ENCODE measurements around the gene ATP2B3. TPM values are rescaled to one million over a fixed set of nuclear protein-coding genes. Genes with fewer than 3 reads are reported as not detected.
A peak's percentile ranks its signal among the peaks of the same experiment; 100 is the strongest.

ATP2B3 gene
- total and polyA plus RNA-seq, 2 donors (not counting 3 experiments of a cell fraction or from before 2014, with no cell fraction given), result 0.01 to 0.07 TPM

DNA sequence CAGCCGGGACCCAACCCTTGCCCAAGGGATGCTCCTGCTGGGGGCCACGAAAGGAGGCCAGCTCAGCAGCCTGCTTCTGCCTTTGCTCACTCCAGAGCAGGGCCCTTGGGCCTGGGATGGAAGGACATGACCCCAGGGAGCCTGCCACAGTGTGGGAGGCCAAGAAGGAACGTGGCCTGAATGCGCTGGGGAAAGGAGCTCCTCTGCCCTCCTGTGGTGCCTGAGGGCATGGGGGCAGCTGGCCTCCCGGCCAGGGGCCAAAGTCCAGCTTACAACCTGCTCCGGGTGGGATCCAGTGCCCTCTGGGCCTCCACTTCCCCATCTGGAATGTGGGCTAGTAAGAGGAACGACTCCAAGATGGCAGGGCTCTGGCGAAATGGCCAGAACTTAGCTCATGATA, 2.0 kb upstream of the ATP2B3 start:
- no peak overlapping the region for H3K4me2 ChIP-seq (ENCODE audit: insufficient read depth, low read length)
- BruUV-seq (replicated peaks), result no TSS peak
- H3K27me3 ChIP-seq (ENCODE audit: control insufficient read depth in 2 of 2, insufficient read depth in 2 of 2, low read length in 2 of 2), result peaks cover 16 to 19% of the 10 kb centered on the region in 2 experiments
- TF ChIP-seq POLR2A (IDR thresholded peaks at IDR 0.05; ENCODE audit: low read depth, low read length) (no peak), CTCF (IDR thresholded peaks at IDR 0.05; ENCODE audit: extremely low read depth in 1 of 2, insufficient read depth in 1 of 2, low read depth in 1 of 2, low read length in 2 of 2) (no peak), GATA2 (IDR thresholded peaks at IDR 0.05; ENCODE audit: insufficient read depth, insufficient read length, low read depth, low read length) (no peak), MYC (IDR thresholded peaks at IDR 0.05; ENCODE audit: low read depth, low read length) (no peak)
- H2AFZ ChIP-seq (ENCODE audit: low read depth, low read length), result no peak overlapping the region
- H3K9me3 ChIP-seq (replicated peaks; ENCODE audit: control insufficient read depth, insufficient read depth, low read length), result no peaks in the 10 kb centered on the region
- H3K4me1 ChIP-seq (ENCODE audit: control insufficient read depth, extremely low read depth, insufficient read depth, low read length), result no peaks in the 10 kb centered on the region
- no peaks in the 10 kb centered on the region for H3K79me2 ChIP-seq (ENCODE audit: control insufficient read depth, insufficient read depth, low read length)
- DNase-seq (ENCODE audit: low read depth, low spot score) (no peak), FAIRE-seq (no peak)
- no peaks in the 10 kb centered on the region for H3K9me1 ChIP-seq (replicated peaks; ENCODE audit: control insufficient read depth, extremely low read depth, insufficient read depth, low read length)
- H3K27ac ChIP-seq (ENCODE audit: insufficient read depth, low read depth, low read length), result no peak overlapping the region
- ChIA-PET CTCF (interaction anchor here (0.6 to 0.8 kb wide), 2 partner anchors 45 to 54 kb away, joined by 3 to 4 read pairs; no protein-coding TSS in a partner anchor), POLR2A (no interaction called here)
- no peaks in the 10 kb centered on the region for H3K36me3 ChIP-seq (ENCODE audit: control insufficient read depth in 2 of 2, extremely low read depth in 1 of 2, insufficient read depth in 2 of 2, low read length in 2 of 2)
- H3K9ac ChIP-seq (replicated peaks; ENCODE audit: extremely low read depth, insufficient read depth, low read length), result no peak overlapping the region
- dilution Hi-C loops (cut with MboI; ENCODE audit: extremely low pct_ligation_motif_present, low sequenced_read_pairs) (no loop called here), intact Hi-C loops (cut with micrococcal nuclease) (no loop called here)
- no peaks in the 10 kb centered on the region for H4K20me1 ChIP-seq (replicated peaks; ENCODE audit: control insufficient read depth, extremely low read depth, insufficient read depth, low read length)
- H3K4me3 ChIP-seq (replicated peaks in 1 of 3; ENCODE audit: insufficient read depth in 1 of 3, low read depth in 1 of 3, low read length in 3 of 3), result no peak overlapping the region

DNA sequence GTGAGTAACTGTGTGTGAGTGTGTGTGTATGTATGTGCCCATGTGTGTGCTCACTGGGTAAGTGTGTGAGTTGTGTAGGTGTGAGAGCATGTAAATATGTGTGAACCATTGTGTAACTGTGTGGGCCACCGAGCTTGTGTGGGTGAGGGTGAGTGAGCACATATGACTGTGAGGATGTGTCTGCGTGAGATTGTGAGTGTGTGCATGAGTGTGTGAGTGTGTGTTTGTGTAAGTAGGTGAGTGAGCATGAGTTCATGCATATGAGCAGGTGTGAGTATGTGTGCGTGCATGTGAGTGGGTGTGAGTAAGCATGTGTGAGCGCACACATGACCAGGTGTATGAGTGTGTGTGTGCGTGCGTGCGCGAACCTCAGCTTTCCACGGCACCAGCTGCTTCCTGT, 1.4 kb upstream of the ATP2B3 start:
- no peaks in the 10 kb centered on the region for H3K9me3 ChIP-seq (replicated peaks; ENCODE audit: control insufficient read depth, insufficient read depth, low read length)
- POLR2A ChIA-PET, result no interaction called here
- no TSS peak for BruUV-seq (replicated peaks)
- H3K9ac ChIP-seq (replicated peaks; ENCODE audit: extremely low read depth, insufficient read depth, low read length), result no peak overlapping the region
- TF ChIP-seq JUN (IDR thresholded peaks at IDR 0.05; ENCODE audit: borderline replicate concordance, insufficient read depth, insufficient read length, low read depth), result no peak
- TF ChIP-seq POLR2AphosphoS5 (IDR thresholded peaks at IDR 0.05; ENCODE audit: insufficient read depth, low read depth, low read length), result peak; percentile 39
- peaks cover 17 to 19% of the 10 kb centered on the region in 2 experiments for H3K27me3 ChIP-seq (ENCODE audit: control insufficient read depth in 2 of 2, insufficient read depth in 2 of 2, low read length in 2 of 2)
- no peaks in the 10 kb centered on the region for H3K4me1 ChIP-seq (ENCODE audit: control insufficient read depth, extremely low read depth, insufficient read depth, low read length)
- H3K36me3 ChIP-seq (ENCODE audit: control insufficient read depth in 2 of 2, extremely low read depth in 1 of 2, insufficient read depth in 2 of 2, low read length in 2 of 2), result no peaks in the 10 kb centered on the region
- no peaks in the 10 kb centered on the region for H4K20me1 ChIP-seq (replicated peaks; ENCODE audit: control insufficient read depth, extremely low read depth, insufficient read depth, low read length)
- H3K79me2 ChIP-seq (ENCODE audit: control insufficient read depth, insufficient read depth, low read length), result no peaks in the 10 kb centered on the region
- H3K9me1 ChIP-seq (replicated peaks; ENCODE audit: control insufficient read depth, extremely low read depth, insufficient read depth, low read length), result no peaks in the 10 kb centered on the region
- DNase-seq (ENCODE audit: low read depth, low spot score) (no peak), FAIRE-seq (no peak)
- CTCF ChIA-PET, result interaction anchor here (0.8 kb wide), 1 partner anchor 55 kb away, joined by 4 read pairs; no protein-coding TSS in a partner anchor
- no peak overlapping the region for H3K4me2 ChIP-seq (ENCODE audit: insufficient read depth, low read length)
- H2AFZ ChIP-seq (ENCODE audit: low read depth, low read length), result no peak overlapping the region
- dilution Hi-C loops (cut with MboI; ENCODE audit: extremely low pct_ligation_motif_present, low sequenced_read_pairs), result no loop called here
- no peak overlapping the region for H3K27ac ChIP-seq (ENCODE audit: insufficient read depth, low read depth, low read length)
- intact Hi-C loops (cut with micrococcal nuclease), result no loop called here
- no peak overlapping the region for H3K4me3 ChIP-seq (replicated peaks in 1 of 3; ENCODE audit: insufficient read depth in 1 of 3, low read depth in 1 of 3, low read length in 3 of 3)
